GM12878 (cell line): ENCODE measurements around the gene FGF12.

Experiments
- EP300 ChIP-seq, 2 experiments: fragments of 150-350 bp in 1 of 2; IDR thresholded peaks; 2 replicates each; pipeline ENCODE4 v1.6.1; 2011 to 2012; ENCODE audit warnings: low read depth in 2 of 2, low read length in 2 of 2, borderline replicate concordance in 1 of 2, improper control_type of control experiment in 1 of 2, inconsistent platforms in 1 of 2; ENCODE audit not compliant: control insufficient read depth in 1 of 2
- MTA3 ChIP-seq: IDR thresholded peaks from 2 replicates; pipeline ENCODE4 v1.6.1; 2012; ENCODE audit warnings: low read length, inconsistent platforms, borderline replicate concordance
- MYC ChIP-seq: IDR thresholded peaks from 2 replicates; pipeline ENCODE4 v1.6.1; 2011; ENCODE audit warnings: mild to moderate bottlenecking, low read length, moderate library complexity, inconsistent platforms; ENCODE audit not compliant: insufficient read depth, insufficient replicate concordance, insufficient read length, severe bottlenecking
- NRF1 ChIP-seq: conservative IDR thresholded peaks from 2 replicates; pipeline ENCODE4 v1.6.1; 2011; ENCODE audit warnings: mild to moderate bottlenecking, low read depth, low read length, improper control_type of control experiment
- PML ChIP-seq: IDR thresholded peaks from 2 replicates; pipeline ENCODE4 v1.6.1; 2012; ENCODE audit warnings: low read length, inconsistent platforms
- POLR2A ChIP-seq: IDR thresholded peaks from 2 replicates; pipeline ENCODE4 v1.6.1; 2011; ENCODE audit warnings: low read depth, mild to moderate bottlenecking, low read length
- POLR2AphosphoS5 ChIP-seq: IDR thresholded peaks from 2 replicates; pipeline ENCODE4 v1.6.1; 2011; ENCODE audit warnings: mild to moderate bottlenecking, low read length, inconsistent platforms
- SUZ12 ChIP-seq: fragments of 200-600 bp; sonication (generic); IDR thresholded peaks from one replicate; pipeline ENCODE4 v1.6.1; 2018; ENCODE audit warnings: antibody characterized with exemption, mild to moderate bottlenecking; ENCODE audit not compliant: unreplicated experiment
- TAF1 ChIP-seq: IDR thresholded peaks from 2 replicates; pipeline ENCODE4 v1.6.1; 2011; ENCODE audit warnings: mild to moderate bottlenecking, low read depth, low read length, borderline replicate concordance
- ZSCAN29 ChIP-seq: fragments of 450-650 bp; IDR thresholded peaks from 2 replicates; pipeline ENCODE4 v1.6.1; 2017; ENCODE audit warnings: mild to moderate bottlenecking, moderate library complexity
- TF ChIP-seq, protein P1 (sequence below): IDR thresholded peaks from 2 replicates; pipeline ENCODE4 v1.6.1; 2011; ENCODE audit warnings: low read depth, low read length, improper control_type of control experiment, borderline replicate concordance
- TF ChIP-seq, protein P2 (sequence below), 3 experiments: IDR thresholded peaks in 2 of 3; conservative IDR thresholded peaks in 1 of 3; 2 replicates each; pipeline ENCODE4 v1.5.1; 2011; ENCODE audit warnings: low read depth in 3 of 3, low read length in 3 of 3, mild to moderate bottlenecking in 3 of 3, control low read depth in 2 of 3, moderate library complexity in 2 of 3, inconsistent platforms in 1 of 3, mixed read lengths in 1 of 3; ENCODE audit not compliant: control insufficient read depth in 2 of 3, insufficient read depth in 1 of 3; ENCODE audit errors: extremely low read depth in 1 of 3

DNA sequence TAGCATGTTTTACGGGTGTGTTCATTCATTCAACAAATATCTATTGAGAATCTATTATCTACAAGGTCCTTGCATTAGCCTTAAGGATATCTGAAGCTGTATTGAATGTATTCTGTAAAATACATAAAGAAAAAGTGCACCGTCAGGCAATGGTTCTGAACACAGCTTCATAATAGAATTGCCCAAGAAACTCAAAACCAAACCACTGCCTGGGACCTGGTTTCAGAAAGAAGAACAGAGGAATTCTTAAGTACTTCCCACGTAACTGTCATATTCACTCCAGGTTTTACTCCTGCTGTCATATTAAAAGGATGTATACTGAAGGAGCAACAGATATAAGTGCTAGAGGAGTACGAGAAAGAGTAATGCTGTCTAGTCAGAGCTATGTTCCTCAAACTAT is 115.9 kb downstream of the FGF12 start:
- no peak for TF ChIP-seq POLR2AphosphoS5
- TF ChIP-seq ZSCAN29: no peak
- no peak for TF ChIP-seq POLR2A
- no peak for TF ChIP-seq TAF1
- no peak for TF ChIP-seq NRF1
- no peak for TF ChIP-seq PML
- TF ChIP-seq, protein P1, sequence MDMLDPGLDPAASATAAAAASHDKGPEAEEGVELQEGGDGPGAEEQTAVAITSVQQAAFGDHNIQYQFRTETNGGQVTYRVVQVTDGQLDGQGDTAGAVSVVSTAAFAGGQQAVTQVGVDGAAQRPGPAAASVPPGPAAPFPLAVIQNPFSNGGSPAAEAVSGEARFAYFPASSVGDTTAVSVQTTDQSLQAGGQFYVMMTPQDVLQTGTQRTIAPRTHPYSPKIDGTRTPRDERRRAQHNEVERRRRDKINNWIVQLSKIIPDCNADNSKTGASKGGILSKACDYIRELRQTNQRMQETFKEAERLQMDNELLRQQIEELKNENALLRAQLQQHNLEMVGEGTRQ: no peak
- TF ChIP-seq MYC: no peak
- TF ChIP-seq EP300 (IDR thresholded peaks at IDR 0.05; ENCODE audit: borderline replicate concordance in 1 of 2, control insufficient read depth in 1 of 2, low read depth in 2 of 2, low read length in 2 of 2): no peak
- TF ChIP-seq MTA3: no peak
- TF ChIP-seq SUZ12: no peak
- TF ChIP-seq, protein P2, sequence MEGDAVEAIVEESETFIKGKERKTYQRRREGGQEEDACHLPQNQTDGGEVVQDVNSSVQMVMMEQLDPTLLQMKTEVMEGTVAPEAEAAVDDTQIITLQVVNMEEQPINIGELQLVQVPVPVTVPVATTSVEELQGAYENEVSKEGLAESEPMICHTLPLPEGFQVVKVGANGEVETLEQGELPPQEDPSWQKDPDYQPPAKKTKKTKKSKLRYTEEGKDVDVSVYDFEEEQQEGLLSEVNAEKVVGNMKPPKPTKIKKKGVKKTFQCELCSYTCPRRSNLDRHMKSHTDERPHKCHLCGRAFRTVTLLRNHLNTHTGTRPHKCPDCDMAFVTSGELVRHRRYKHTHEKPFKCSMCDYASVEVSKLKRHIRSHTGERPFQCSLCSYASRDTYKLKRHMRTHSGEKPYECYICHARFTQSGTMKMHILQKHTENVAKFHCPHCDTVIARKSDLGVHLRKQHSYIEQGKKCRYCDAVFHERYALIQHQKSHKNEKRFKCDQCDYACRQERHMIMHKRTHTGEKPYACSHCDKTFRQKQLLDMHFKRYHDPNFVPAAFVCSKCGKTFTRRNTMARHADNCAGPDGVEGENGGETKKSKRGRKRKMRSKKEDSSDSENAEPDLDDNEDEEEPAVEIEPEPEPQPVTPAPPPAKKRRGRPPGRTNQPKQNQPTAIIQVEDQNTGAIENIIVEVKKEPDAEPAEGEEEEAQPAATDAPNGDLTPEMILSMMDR (IDR thresholded peaks at IDR 0.05 in 2 of 3, conservative IDR thresholded peaks at IDR 0.05 in 1 of 3; ENCODE audit: control insufficient read depth in 2 of 3, extremely low read depth in 1 of 3, insufficient read depth in 1 of 3, low read depth in 3 of 3, low read length in 3 of 3): no peak
